ENCODE measurements around the gene CBX2.
"Not testable (repeated sequence)": the region's sequence is repeated elsewhere in the genome, so short reads cannot be mapped to it uniquely, and the experiment has no call there.

Gene CBX2

DNA sequence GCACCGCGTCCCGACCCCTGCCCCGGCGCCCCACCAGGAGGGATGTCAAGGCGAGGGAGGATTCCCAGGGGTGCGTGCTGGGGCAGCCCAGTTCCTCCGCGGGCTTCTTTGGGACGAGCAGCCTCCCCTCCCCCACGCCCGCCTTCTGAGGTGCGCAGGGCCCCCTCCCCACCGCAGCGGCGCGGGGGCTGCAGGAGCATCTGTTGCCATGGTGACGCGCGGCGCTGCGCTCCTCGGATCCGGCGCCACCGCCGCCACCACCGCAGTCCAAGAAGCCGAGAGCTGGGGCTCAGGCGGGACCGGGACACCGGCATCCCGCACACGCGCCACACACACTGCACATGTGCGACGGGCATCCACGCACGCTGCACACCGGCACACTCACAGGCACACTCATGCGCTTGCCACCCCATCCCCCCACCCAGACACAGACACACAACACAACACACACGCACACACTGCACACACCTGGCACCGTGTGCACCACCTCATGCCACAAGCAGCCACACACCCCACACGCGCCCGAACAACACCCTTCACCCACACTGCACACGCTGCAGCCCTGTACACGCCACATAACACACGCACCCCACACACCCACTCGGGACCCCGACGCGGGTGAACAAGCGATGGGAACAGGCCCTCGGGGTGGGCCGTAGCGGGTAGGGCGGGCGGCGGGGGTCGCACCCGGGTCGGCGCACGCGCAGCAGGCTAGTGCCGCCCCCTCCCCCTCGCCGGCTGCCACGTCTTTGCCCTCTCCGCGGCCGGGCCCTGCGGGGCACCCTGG is 30.2 kb upstream of the CBX2 start:
- Mint-ChIP-seq H3K27me3 (peaks cover 47% of the 10 kb centered on the region), H3K27ac (ENCODE audit: low read depth) (no peak overlapping the region), H3K9me3 (no peaks in the 10 kb centered on the region), H3K4me1 (peaks cover 5% of the 10 kb centered on the region), H3K4me3 (no peak overlapping the region), H3K36me3 (ENCODE audit: insufficient read depth) (peaks cover 3% of the 10 kb centered on the region)
- DNase-seq (ENCODE audit: low spot score in 2 of 2) (no peak), ATAC-seq (replicated peaks; ENCODE audit: extremely low read depth, poor library complexity, severe bottlenecking) (peak; percentile 22)

GRCh38 chr17:79748295-79749099 is 29.5 kb upstream of the CBX2 start:
- H3K4me3 Mint-ChIP-seq: no peak overlapping the region
- H3K27me3 Mint-ChIP-seq: peaks cover 51% of the 10 kb centered on the region
- peaks cover 5% of the 10 kb centered on the region for H3K4me1 Mint-ChIP-seq
- no peaks in the 10 kb centered on the region for H3K9me3 Mint-ChIP-seq
- no peak overlapping the region for H3K27ac Mint-ChIP-seq (ENCODE audit: low read depth)
- no peak for ATAC-seq (replicated peaks; ENCODE audit: extremely low read depth, poor library complexity, severe bottlenecking)
- H3K36me3 Mint-ChIP-seq (ENCODE audit: insufficient read depth): no peaks in the 10 kb centered on the region
- DNase-seq (ENCODE audit: low spot score in 2 of 2): no peak

DNA sequence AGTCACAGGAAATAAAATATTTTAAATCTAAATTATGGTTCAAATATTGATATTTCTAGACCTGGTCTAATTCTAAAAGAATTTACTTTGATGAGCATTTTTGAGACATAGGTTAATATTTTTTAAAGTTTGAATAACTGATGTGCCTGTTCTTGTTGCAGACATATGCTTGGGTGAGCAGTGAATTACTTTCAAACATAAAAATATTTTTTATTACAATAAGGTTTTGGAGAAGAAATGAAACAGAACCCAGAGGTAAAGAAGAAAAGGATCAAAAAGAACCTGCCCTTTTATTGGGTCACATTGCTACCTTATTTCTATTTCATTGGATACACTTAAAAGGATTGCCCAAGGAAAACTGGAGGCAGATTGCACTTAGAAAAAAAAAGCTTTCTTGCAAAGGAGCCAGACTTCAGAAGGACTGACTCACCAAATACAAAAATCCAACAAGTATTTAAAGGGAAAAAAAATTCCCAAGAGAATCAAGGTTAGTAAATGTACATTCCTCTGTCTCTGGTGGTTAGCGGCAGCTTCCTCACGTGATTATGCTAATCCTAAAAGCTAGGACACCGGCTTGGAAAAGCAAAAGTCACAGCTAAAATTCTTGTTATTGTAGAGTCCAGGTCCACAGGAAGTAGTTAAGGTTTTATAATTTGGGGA is 28.7 kb upstream of the CBX2 start:
- H3K36me3 Mint-ChIP-seq (ENCODE audit: insufficient read depth): no peaks in the 10 kb centered on the region
- H3K9me3 Mint-ChIP-seq: no peaks in the 10 kb centered on the region
- peaks cover 5% of the 10 kb centered on the region for H3K4me1 Mint-ChIP-seq
- H3K4me3 Mint-ChIP-seq: no peak overlapping the region
- DNase-seq (ENCODE audit: low spot score in 2 of 2) (no peak), ATAC-seq (replicated peaks; ENCODE audit: extremely low read depth, poor library complexity, severe bottlenecking) (no peak)
- H3K27me3 Mint-ChIP-seq: peaks cover 53% of the 10 kb centered on the region
- H3K27ac Mint-ChIP-seq (ENCODE audit: low read depth): no peak overlapping the region

DNA sequence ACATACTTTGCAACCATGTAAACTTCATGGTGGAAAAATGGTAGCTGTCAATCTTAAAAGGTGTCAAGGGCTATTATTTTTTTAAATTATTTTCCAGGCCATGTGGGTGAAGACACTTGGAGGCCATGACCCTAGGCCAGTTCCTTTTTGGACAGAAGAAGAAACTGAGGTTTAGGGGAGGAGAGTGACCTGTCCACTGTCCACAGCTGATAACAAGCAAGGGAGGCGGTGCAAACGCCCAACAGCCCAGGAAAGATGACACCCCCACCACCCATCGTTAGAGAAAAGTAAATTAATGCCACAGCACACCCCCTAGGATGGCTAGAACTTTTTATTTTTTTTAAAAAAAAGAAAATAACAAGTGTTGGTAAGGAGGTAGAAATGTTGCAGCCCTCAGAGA is 28.0 kb upstream of the CBX2 start:
- Mint-ChIP-seq H3K9me3 (no peaks in the 10 kb centered on the region), H3K27ac (ENCODE audit: low read depth) (no peak overlapping the region), H3K4me3 (no peak overlapping the region)

DNA sequence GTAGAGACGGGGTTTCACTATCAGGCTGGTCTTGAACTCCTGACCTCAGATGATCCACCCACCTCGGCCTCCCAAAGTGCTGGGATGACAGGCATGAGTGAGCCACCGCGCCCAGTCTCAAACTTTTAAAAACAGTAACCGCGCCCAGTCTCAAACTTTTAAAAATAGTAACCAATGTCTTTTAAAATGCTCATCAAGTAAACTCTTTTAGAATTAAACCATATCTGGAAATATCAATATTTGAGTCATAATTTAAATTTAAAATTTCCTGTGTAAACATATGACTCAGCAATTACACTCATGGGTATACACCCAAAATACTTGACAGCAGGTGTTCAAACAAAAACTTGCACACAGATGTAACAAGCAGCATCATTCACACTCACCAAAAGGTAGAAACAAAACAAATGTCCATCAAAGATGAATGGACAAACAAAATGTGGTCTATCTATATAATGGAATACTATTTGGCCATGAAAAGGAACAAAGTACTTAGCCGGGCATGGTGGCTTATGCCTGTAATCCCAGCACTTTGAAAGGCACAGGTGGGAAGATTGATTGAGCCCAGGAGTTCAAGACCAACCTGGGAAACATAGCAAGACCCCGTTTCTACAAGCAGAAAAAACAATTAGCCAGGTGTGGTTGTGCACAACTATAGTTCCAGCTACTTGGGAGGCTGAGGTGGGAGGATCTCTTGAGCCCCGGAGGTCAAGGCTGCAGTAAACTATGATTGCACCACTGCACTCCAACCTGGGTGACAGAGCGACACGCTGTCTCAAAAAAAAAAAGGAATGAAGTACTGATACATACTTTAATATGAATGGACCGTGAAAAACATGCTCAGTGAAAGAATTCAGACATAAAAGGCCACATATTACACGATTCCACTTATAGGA is 27.1 kb upstream of the CBX2 start:
- Mint-ChIP-seq H3K36me3 (ENCODE audit: insufficient read depth) (no peaks in the 10 kb centered on the region), H3K9me3 (no peaks in the 10 kb centered on the region), H3K4me1 (peaks cover 5% of the 10 kb centered on the region), H3K4me3 (no peak overlapping the region), H3K27me3 (peaks cover 53% of the 10 kb centered on the region), H3K27ac (ENCODE audit: low read depth) (no peak overlapping the region)
- DNase-seq (ENCODE audit: low spot score in 2 of 2) (no peak), ATAC-seq (replicated peaks; ENCODE audit: extremely low read depth, poor library complexity, severe bottlenecking) (no peak)

More for the DNA sequence above, 28.0 kb upstream of the CBX2 start:
- peaks cover 53% of the 10 kb centered on the region for H3K27me3 Mint-ChIP-seq
- peaks cover 5% of the 10 kb centered on the region for H3K4me1 Mint-ChIP-seq
- H3K36me3 Mint-ChIP-seq (ENCODE audit: insufficient read depth): no peaks in the 10 kb centered on the region
- no peak for ATAC-seq (replicated peaks; ENCODE audit: extremely low read depth, poor library complexity, severe bottlenecking)
- no peak for DNase-seq (ENCODE audit: low spot score in 2 of 2)

- DNase-seq (ENCODE audit: low spot score in 2 of 2) (no peak), ATAC-seq (replicated peaks; ENCODE audit: extremely low read depth, poor library complexity, severe bottlenecking) (no peak)
- Mint-ChIP-seq H3K4me1 (peaks cover 5% of the 10 kb centered on the region), H3K36me3 (ENCODE audit: insufficient read depth) (no peaks in the 10 kb centered on the region), H3K4me3 (no peak overlapping the region), H3K9me3 (no peaks in the 10 kb centered on the region), H3K27me3 (peaks cover 51% of the 10 kb centered on the region), H3K27ac (ENCODE audit: low read depth) (no peak overlapping the region)
These were observed 25.8 kb upstream of the CBX2 start for GRCh38 chr17:79752175-79752574.

GRCh38 chr17:79754370-79754769 is 23.6 kb upstream of the CBX2 start:
- no peak for ATAC-seq (replicated peaks; ENCODE audit: extremely low read depth, poor library complexity, severe bottlenecking)
- DNase-seq (ENCODE audit: low spot score in 2 of 2): no peak
- H3K27me3 Mint-ChIP-seq: peaks cover 44% of the 10 kb centered on the region
- H3K36me3 Mint-ChIP-seq (ENCODE audit: insufficient read depth): no peaks in the 10 kb centered on the region
- H3K4me3 Mint-ChIP-seq: no peak overlapping the region
- no peak overlapping the region for H3K27ac Mint-ChIP-seq (ENCODE audit: low read depth)
- H3K4me1 Mint-ChIP-seq: no peaks in the 10 kb centered on the region
- no peaks in the 10 kb centered on the region for H3K9me3 Mint-ChIP-seq

- not testable (repeated sequence) for H3K27ac Mint-ChIP-seq (ENCODE audit: low read depth); H3K4me1 Mint-ChIP-seq; H3K9me3 Mint-ChIP-seq; DNase-seq (ENCODE audit: low spot score in 2 of 2); H3K36me3 Mint-ChIP-seq (ENCODE audit: insufficient read depth); ATAC-seq (replicated peaks; ENCODE audit: extremely low read depth, poor library complexity, severe bottlenecking); H3K4me3 Mint-ChIP-seq
- peaks cover 39% of the 10 kb centered on the region for H3K27me3 Mint-ChIP-seq
These were observed 23.0 kb upstream of the CBX2 start for GRCh38 chr17:79754903-79755302.

DNA sequence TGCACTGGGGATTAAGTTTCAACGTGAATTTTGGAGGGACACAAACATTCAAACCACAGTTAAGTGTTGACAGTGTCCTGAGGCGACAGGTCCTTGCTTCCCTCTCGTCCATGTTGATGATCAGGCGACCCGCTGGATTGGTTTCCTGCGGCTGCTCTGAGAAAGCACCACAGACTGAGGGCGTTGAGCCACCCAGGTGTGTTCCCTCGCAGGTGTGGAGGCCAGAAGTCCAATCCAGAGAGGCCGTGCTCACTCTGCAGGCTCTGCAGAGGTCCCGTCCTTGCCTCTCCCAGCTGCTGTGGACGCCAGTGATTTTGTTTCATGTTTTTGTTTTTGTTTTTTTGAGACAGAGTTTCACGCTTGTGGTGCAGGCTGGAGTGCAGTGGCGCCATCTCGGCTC is 22.4 kb upstream of the CBX2 start:
- peaks cover 36% of the 10 kb centered on the region for H3K27me3 Mint-ChIP-seq
- no peaks in the 10 kb centered on the region for H3K4me1 Mint-ChIP-seq
- no peak for DNase-seq (ENCODE audit: low spot score in 2 of 2)
- ATAC-seq (replicated peaks; ENCODE audit: extremely low read depth, poor library complexity, severe bottlenecking): no peak
- no peak overlapping the region for H3K27ac Mint-ChIP-seq (ENCODE audit: low read depth)
- no peaks in the 10 kb centered on the region for H3K9me3 Mint-ChIP-seq
- no peaks in the 10 kb centered on the region for H3K36me3 Mint-ChIP-seq (ENCODE audit: insufficient read depth)
- H3K4me3 Mint-ChIP-seq: no peak overlapping the region

DNA sequence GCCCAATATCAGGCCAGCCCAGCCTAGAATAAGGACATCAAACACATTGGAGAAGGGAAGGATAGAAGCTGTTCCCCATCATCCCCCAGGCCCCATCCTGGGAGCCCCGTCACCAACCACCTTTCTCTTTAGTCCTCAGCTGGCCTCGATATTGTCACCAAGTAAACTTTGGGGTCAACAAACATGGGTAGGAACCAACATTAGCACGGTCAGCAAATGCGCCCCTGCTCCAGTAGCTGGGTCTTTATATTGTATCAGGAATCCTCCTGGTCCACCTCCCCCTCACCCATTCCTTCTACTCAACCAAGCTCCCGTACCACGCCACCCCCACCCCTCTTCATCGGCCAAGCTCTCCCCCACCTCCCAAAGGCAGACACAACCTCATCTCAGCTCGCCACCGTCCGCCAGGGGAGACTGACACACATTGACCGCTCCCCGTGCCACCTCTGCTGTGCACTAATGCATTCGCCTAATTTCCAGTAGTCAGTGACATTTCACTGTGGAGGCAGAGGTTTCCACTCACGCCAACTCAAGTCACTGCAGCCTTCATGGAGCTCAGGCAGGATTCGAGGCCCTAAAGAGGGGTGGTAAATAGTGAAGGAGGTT is 20.7 kb upstream of the CBX2 start:
- H3K27ac Mint-ChIP-seq (ENCODE audit: low read depth): no peak overlapping the region
- H3K36me3 Mint-ChIP-seq (ENCODE audit: insufficient read depth): no peaks in the 10 kb centered on the region
- H3K4me1 Mint-ChIP-seq: no peaks in the 10 kb centered on the region
- H3K4me3 Mint-ChIP-seq: no peak overlapping the region
- H3K27me3 Mint-ChIP-seq: peaks cover 22% of the 10 kb centered on the region
- ATAC-seq (replicated peaks; ENCODE audit: extremely low read depth, poor library complexity, severe bottlenecking): no peak
- DNase-seq (ENCODE audit: low spot score in 2 of 2): no peak
- H3K9me3 Mint-ChIP-seq: no peaks in the 10 kb centered on the region

GRCh38 chr17:79758271-79758670 is 19.7 kb upstream of the CBX2 start:
- Mint-ChIP-seq H3K27ac (ENCODE audit: low read depth) (no peak overlapping the region), H3K9me3 (no peaks in the 10 kb centered on the region), H3K27me3 (peaks cover 20% of the 10 kb centered on the region), H3K4me1 (no peaks in the 10 kb centered on the region), H3K36me3 (ENCODE audit: insufficient read depth) (no peaks in the 10 kb centered on the region), H3K4me3 (no peak overlapping the region)
- no peak for DNase-seq (ENCODE audit: low spot score in 2 of 2)
- no peak for ATAC-seq (replicated peaks; ENCODE audit: extremely low read depth, poor library complexity, severe bottlenecking)

All from central memory CD8-positive, alpha-beta T cell (primary cell).